Mucosa of stomach (tissue), 1 donor: Measurements from ENCODE around the gene ZNF892.
A peak's percentile ranks its signal among the peaks of the same experiment; 100 is the strongest.

Experiments used
- H3K27me3 ChIP-seq: one replicate; pipeline ENCODE4 v1.7.0; 2013; ENCODE audit warnings: mild to moderate bottlenecking, low read length; ENCODE audit not compliant: control insufficient read depth, insufficient read depth
- H3K36me3 ChIP-seq: one replicate; pipeline ENCODE4 v1.7.0; 2013; ENCODE audit warnings: low read length; ENCODE audit not compliant: control insufficient read depth, insufficient read depth
- H3K4me1 ChIP-seq: one replicate; pipeline ENCODE4 v1.7.0; 2013; ENCODE audit warnings: mild to moderate bottlenecking, low read length; ENCODE audit not compliant: control insufficient read depth, insufficient read depth
- H3K4me3 ChIP-seq: one replicate; pipeline ENCODE4 v1.7.0; 2013; ENCODE audit warnings: low read length
- H3K9ac ChIP-seq: one replicate; pipeline ENCODE4 v1.7.0; 2013; ENCODE audit warnings: mild to moderate bottlenecking, low read length, moderate library complexity
- H3K9me3 ChIP-seq: one replicate; pipeline ENCODE4 v1.7.0; 2013; ENCODE audit warnings: mild to moderate bottlenecking, low read length, moderate library complexity; ENCODE audit not compliant: control insufficient read depth
- donor health status: Pancreatic carcinoma.

ZNF892 gene

GRCh38 chr2:95207111-95207961 is at the start of gene ZNF892:
TSS of gene ZNF892 (plus strand) at chr2:95207521. CDS start at chr2:95207816, 295 bp downstream.
- H3K27me3 ChIP-seq = no peaks in the 10 kb centered on the region
- H3K36me3 ChIP-seq = no peaks in the 10 kb centered on the region
- peak within 1 kb of the TSS; percentile 61 for H3K9ac ChIP-seq
- peaks cover 4% of the 10 kb centered on the region for H3K4me1 ChIP-seq
- H3K9me3 ChIP-seq = no peaks in the 10 kb centered on the region
- H3K4me3 ChIP-seq = peak within 1 kb of the TSS; percentile 38

- Histone ChIP-seq H3K9me3 (no peaks in the 10 kb centered on the region), H3K27me3 (no peaks in the 10 kb centered on the region), H3K4me3 (peak overlapping the region; percentile 23), H3K9ac (peak overlapping the region; percentile 83), H3K4me1 (peaks cover 13% of the 10 kb centered on the region), H3K36me3 (peaks cover under 1% of the 10 kb centered on the region)
Observed at GRCh38 chr2:95158441-95158840, 48.9 kb upstream of the ZNF892 start.

GRCh38 chr2:95158891-95159619 is 48.3 kb upstream of the ZNF892 start:
- H3K4me1 ChIP-seq = peaks cover 13% of the 10 kb centered on the region
- H3K9me3 ChIP-seq = no peaks in the 10 kb centered on the region
- peak overlapping the region; percentile 23 for H3K4me3 ChIP-seq
- no peaks in the 10 kb centered on the region for H3K27me3 ChIP-seq
- H3K9ac ChIP-seq = peak overlapping the region; percentile 83
- H3K36me3 ChIP-seq = no peaks in the 10 kb centered on the region

GRCh38 chr2:95159690-95160449 is 47.5 kb upstream of the ZNF892 start, which contains the start of gene ZNF514:
TSS of gene ZNF514 (minus strand) at chr2:95159848. CDS start at chr2:95153253, 6,595 bp downstream.
- Histone ChIP-seq H3K36me3 (no peaks in the 10 kb centered on the region), H3K9me3 (no peaks in the 10 kb centered on the region), H3K27me3 (no peaks in the 10 kb centered on the region), H3K4me1 (peaks cover 14% of the 10 kb centered on the region), H3K4me3 (peak within 1 kb of the TSS; percentile 23), H3K9ac (peak within 1 kb of the TSS; percentile 83)

GRCh38 chr2:95165030-95165370 is 42.3 kb upstream of the ZNF892 start:
- no peaks in the 10 kb centered on the region for H3K9me3 ChIP-seq
- peak overlapping the region; percentile 96 for H3K4me3 ChIP-seq
- H3K27me3 ChIP-seq = no peaks in the 10 kb centered on the region
- no peaks in the 10 kb centered on the region for H3K36me3 ChIP-seq
- H3K4me1 ChIP-seq = peaks cover 11% of the 10 kb centered on the region
- peak overlapping the region; percentile 92 for H3K9ac ChIP-seq

- no peaks in the 10 kb centered on the region for H3K9me3 ChIP-seq
- H3K4me1 ChIP-seq = peaks cover 11% of the 10 kb centered on the region
- H3K9ac ChIP-seq = peak within 1 kb of the TSS; percentile 92
- H3K4me3 ChIP-seq = peak within 1 kb of the TSS; percentile 96
- H3K36me3 ChIP-seq = no peaks in the 10 kb centered on the region
- no peaks in the 10 kb centered on the region for H3K27me3 ChIP-seq
Observed at GRCh38 chr2:95165371-95166064, 41.8 kb upstream of the ZNF892 start, which contains the start of gene ZNF2. TSS of gene ZNF2 (plus strand) at chr2:95165809. CDS start at chr2:95176227, 10,418 bp downstream.

- no peaks in the 10 kb centered on the region for H3K9me3 ChIP-seq
Observed at GRCh38 chr2:95166065-95166763, 41.1 kb upstream of the ZNF892 start.

GRCh38 chr2:95171902-95172301 is 35.4 kb upstream of the ZNF892 start:
- Histone ChIP-seq H3K27me3 (no peaks in the 10 kb centered on the region), H3K36me3 (no peaks in the 10 kb centered on the region), H3K4me3 (no peak overlapping the region), H3K9me3 (no peaks in the 10 kb centered on the region), H3K9ac (no peak overlapping the region), H3K4me1 (no peaks in the 10 kb centered on the region)

More at GRCh38 chr2:95166065-95166763, 41.1 kb upstream of the ZNF892 start:
- Histone ChIP-seq H3K27me3 (no peaks in the 10 kb centered on the region), H3K36me3 (no peaks in the 10 kb centered on the region), H3K9ac (peak overlapping the region; percentile 92), H3K4me1 (peaks cover 11% of the 10 kb centered on the region), H3K4me3 (peak overlapping the region; percentile 96)

GRCh38 chr2:95174031-95174542 is 33.2 kb upstream of the ZNF892 start:
- Histone ChIP-seq H3K36me3 (no peaks in the 10 kb centered on the region), H3K4me3 (no peak overlapping the region), H3K9me3 (no peaks in the 10 kb centered on the region), H3K4me1 (no peaks in the 10 kb centered on the region), H3K27me3 (no peaks in the 10 kb centered on the region), H3K9ac (no peak overlapping the region)

GRCh38 chr2:95179451-95179850 is 27.9 kb upstream of the ZNF892 start:
- no peak overlapping the region for H3K9ac ChIP-seq
- no peak overlapping the region for H3K4me3 ChIP-seq
- no peaks in the 10 kb centered on the region for H3K9me3 ChIP-seq
- H3K27me3 ChIP-seq = no peaks in the 10 kb centered on the region
- peaks cover 12% of the 10 kb centered on the region for H3K36me3 ChIP-seq
- H3K4me1 ChIP-seq = no peaks in the 10 kb centered on the region

- Histone ChIP-seq H3K36me3 (peaks cover 12% of the 10 kb centered on the region), H3K9ac (no peak overlapping the region), H3K27me3 (no peaks in the 10 kb centered on the region), H3K4me3 (no peak overlapping the region), H3K4me1 (no peaks in the 10 kb centered on the region), H3K9me3 (no peaks in the 10 kb centered on the region)
Observed at GRCh38 chr2:95181774-95182173, 25.5 kb upstream of the ZNF892 start.
